HepG2 (cell line): ENCODE results near the gene FGD6. TPM values are rescaled to one million over a fixed set of nuclear protein-coding genes. Genes with fewer than 3 reads are reported as not detected.

ENCODE experiments used
- AGO1 ChIP-seq: fragments of 200-400 bp; formaldehyde crosslinking; IDR thresholded peaks from 2 replicates; pipeline ENCODE4 v1.6.1; 2017; ENCODE audit warnings: mild to moderate bottlenecking, low read depth, low read length, moderate library complexity; ENCODE audit not compliant: poor library complexity, severe bottlenecking
- FOSL2 ChIP-seq: sonication (generic); formaldehyde crosslinking; IDR thresholded peaks from 2 replicates; pipeline ENCODE4 v1.4.0; 2020; ENCODE audit warnings: missing genetic modification reagents
- GATA4 ChIP-seq: sonication (generic); IDR thresholded peaks from 2 replicates; pipeline ENCODE4 v1.6.1; 2016; ENCODE audit warnings: antibody characterized with exemption, low read depth, borderline replicate concordance
- HNRNPL ChIP-seq: fragments of 200-400 bp; formaldehyde crosslinking; IDR thresholded peaks from 2 replicates; pipeline ENCODE4 v1.6.1; 2017; ENCODE audit warnings: mild to moderate bottlenecking, low read depth, low read length
- HOXD1 ChIP-seq: sonication (generic); formaldehyde crosslinking; IDR thresholded peaks from 2 replicates; pipeline ENCODE4 v1.5.0; 2020; ENCODE audit warnings: missing genetic modification reagents
- KDM5B ChIP-seq: sonication (generic); formaldehyde crosslinking; IDR thresholded peaks from 2 replicates; pipeline ENCODE4 v1.4.0; 2020; ENCODE audit warnings: missing genetic modification reagents, mild to moderate bottlenecking, borderline replicate concordance
- NFATC3 ChIP-seq: sonication (generic); formaldehyde crosslinking; IDR thresholded peaks from 2 replicates; pipeline ENCODE4 v1.5.1; 2020; ENCODE audit warnings: mild to moderate bottlenecking, missing genetic modification reagents
- NFYB ChIP-seq: sonication (generic); formaldehyde crosslinking; IDR thresholded peaks from 2 replicates; pipeline ENCODE4 v1.4.0; 2020; ENCODE audit warnings: missing genetic modification reagents
- NR3C1 ChIP-seq: sonication (generic); formaldehyde crosslinking; IDR thresholded peaks from 2 replicates; pipeline ENCODE4 v1.4.0; 2020; ENCODE audit warnings: missing genetic modification reagents
- PHF20 ChIP-seq: sonication (generic); formaldehyde crosslinking; IDR thresholded peaks from 2 replicates; pipeline ENCODE4 v1.5.0; 2020; ENCODE audit warnings: mild to moderate bottlenecking, missing genetic modification reagents
- RBM39 ChIP-seq: fragments of 200-400 bp; formaldehyde crosslinking; IDR thresholded peaks from one replicate; pipeline ENCODE4 v1.6.1; 2018; ENCODE audit warnings: antibody characterized with exemption, mild to moderate bottlenecking, low read depth, low read length; ENCODE audit not compliant: poor library complexity, severe bottlenecking
- UBTF ChIP-seq: sonication (generic); formaldehyde crosslinking; IDR thresholded peaks from 2 replicates; pipeline ENCODE4 v1.4.0; 2020; ENCODE audit warnings: mild to moderate bottlenecking, missing genetic modification reagents
- ZFP41 ChIP-seq: sonication (generic); formaldehyde crosslinking; IDR thresholded peaks from 2 replicates; pipeline ENCODE4 v1.4.0; 2020; ENCODE audit warnings: mild to moderate bottlenecking, missing genetic modification reagents, borderline replicate concordance
- ZNF510 ChIP-seq: sonication (generic); formaldehyde crosslinking; IDR thresholded peaks from 2 replicates; pipeline ENCODE4 v1.4.0; 2020; ENCODE audit warnings: low read depth, mild to moderate bottlenecking, missing genetic modification reagents
- ZNF605 ChIP-seq: sonication (generic); formaldehyde crosslinking; IDR thresholded peaks from 2 replicates; pipeline ENCODE4 v1.8.0; 2022; ENCODE audit warnings: mild to moderate bottlenecking, missing genetic modification reagents
- ZNF781 ChIP-seq: sonication (generic); formaldehyde crosslinking; IDR thresholded peaks from 2 replicates; pipeline ENCODE4 v1.5.1; 2020; ENCODE audit warnings: borderline replicate concordance, mild to moderate bottlenecking, missing genetic modification reagents; ENCODE audit errors: not compliant biosample characterization
- ZNF883 ChIP-seq: sonication (generic); formaldehyde crosslinking; IDR thresholded peaks from 2 replicates; pipeline ENCODE4 v1.5.1; 2020; ENCODE audit warnings: mild to moderate bottlenecking, missing genetic modification reagents; ENCODE audit errors: not compliant biosample characterization
- ZSCAN22 ChIP-seq: sonication (generic); formaldehyde crosslinking; IDR thresholded peaks from 2 replicates; pipeline ENCODE4 v1.4.0; 2020; ENCODE audit warnings: mild to moderate bottlenecking, missing genetic modification reagents
- ZXDC ChIP-seq: sonication (generic); formaldehyde crosslinking; IDR thresholded peaks from 2 replicates; pipeline ENCODE4 v1.5.0; 2020; ENCODE audit warnings: mild to moderate bottlenecking, missing genetic modification reagents
- polyA plus RNA-seq, 8 experiments: library from polyadenylated mRNA; depleted of rRNA in 3 of 8; stranded (reverse) in 7 of 8; unstranded in 1 of 8; fragments of >200 nt; fragmentation: Illumina TruSeq in 4 of 8; extraction: Trizol in 4 of 8; gene quantifications; 2 replicates each; pipeline versions ENCODE4 v1.2.1 to v1.2.3, GENCODE V29; 2011 to 2016; ENCODE audit warnings: low read depth in 4 of 8, missing spikeins in 1 of 8, mixed read lengths in 1 of 8; ENCODE audit not compliant: insufficient read depth in 1 of 8
- total RNA-seq, 5 experiments: library from RNA; depleted of rRNA; stranded (reverse); fragments of >200 nt; fragmentation: Illumina TruSeq; extraction: Trizol; gene quantifications; 2 replicates each; pipeline ENCODE4 v1.2.3, GENCODE V29; 2016; ENCODE audit warnings: low read depth in 1 of 5
- TF ChIP-seq, protein P1 (sequence below): sonication (generic); formaldehyde crosslinking; IDR thresholded peaks from 2 replicates; pipeline ENCODE4 v1.4.0; 2020; ENCODE audit warnings: missing genetic modification reagents

Gene FGD6
- total and polyA plus RNA-seq, 2 of the 13 experiments (the other 11 are each of a cell fraction or from before 2014, with no cell fraction given) = 2.2 to 4.3 TPM

- TF ChIP-seq HOXD1 (CRISPR knock-in tag) (peak; percentile 18; the same call in 1 of the 2 replicates), PHF20 (peak; percentile 68), ZNF510 (CRISPR knock-in tag) (no peak), NFYB (CRISPR knock-in tag) (no peak; the same call in 1 of the 2 replicates), NR3C1 (CRISPR knock-in tag) (no peak), FOSL2 (CRISPR knock-in tag) (0 out of 2 replicates have a peak, but pooled peaks have one; percentile 15), ZNF883 (CRISPR knock-in tag) (peak; percentile 36), ZNF605 (CRISPR knock-in tag) (peak; percentile 67), ZSCAN22 (CRISPR knock-in tag) (0 out of 2 replicates have a peak, but pooled peaks have one; percentile 56), HNRNPL (no peak), AGO1 (no peak), ZFP41 (CRISPR knock-in tag) (0 out of 2 replicates have a peak, but pooled peaks have one; percentile 14), KDM5B (CRISPR knock-in tag) (peak; percentile 72), RBM39 (peak; percentile 4), ZNF781 (CRISPR knock-in tag) (peak; percentile 71), NFATC3 (no peak), UBTF (CRISPR knock-in tag) (peak; percentile 78), GATA4 (no peak), ZXDC (CRISPR knock-in tag) (no peak)
- TF ChIP-seq, protein P1, sequence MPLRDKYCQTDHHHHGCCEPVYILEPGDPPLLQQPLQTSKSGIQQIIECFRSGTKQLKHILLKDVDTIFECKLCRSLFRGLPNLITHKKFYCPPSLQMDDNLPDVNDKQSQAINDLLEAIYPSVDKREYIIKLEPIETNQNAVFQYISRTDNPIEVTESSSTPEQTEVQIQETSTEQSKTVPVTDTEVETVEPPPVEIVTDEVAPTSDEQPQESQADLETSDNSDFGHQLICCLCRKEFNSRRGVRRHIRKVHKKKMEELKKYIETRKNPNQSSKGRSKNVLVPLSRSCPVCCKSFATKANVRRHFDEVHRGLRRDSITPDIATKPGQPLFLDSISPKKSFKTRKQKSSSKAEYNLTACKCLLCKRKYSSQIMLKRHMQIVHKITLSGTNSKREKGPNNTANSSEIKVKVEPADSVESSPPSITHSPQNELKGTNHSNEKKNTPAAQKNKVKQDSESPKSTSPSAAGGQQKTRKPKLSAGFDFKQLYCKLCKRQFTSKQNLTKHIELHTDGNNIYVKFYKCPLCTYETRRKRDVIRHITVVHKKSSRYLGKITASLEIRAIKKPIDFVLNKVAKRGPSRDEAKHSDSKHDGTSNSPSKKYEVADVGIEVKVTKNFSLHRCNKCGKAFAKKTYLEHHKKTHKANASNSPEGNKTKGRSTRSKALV (CRISPR knock-in tag) = peak; percentile 91
Measured at GRCh38 chr12:95072900-95073697, 144.2 kb downstream of the FGD6 start, which contains the start of gene NR2C1 (continued).
